OCI-LY7 (cell line): ENCODE data around the gene MCHR1. TPM values are rescaled to one million over a fixed set of nuclear protein-coding genes. Genes with fewer than 3 reads are reported as not detected.
A peak's percentile ranks its signal among the peaks of the same experiment; 100 is the strongest.

Source experiments
- BruUV-seq: library from RNA; stranded (reverse); fragments of 400-500 nt; replicated peaks from 2 replicates; lab custom pipeline; 2021; lab: Mats Ljungman, UMichigan
- CTCF ChIA-PET: fragments of 300-600 bp; sonication (Branson Sonifier 250); formaldehyde crosslinking; loops from one replicate; lab custom pipeline; 2022; ENCODE audit warnings: antibody characterized with exemption; ENCODE audit not compliant: unreplicated experiment; lab: Charles Lee
- POLR2A ChIA-PET: fragments of 300-600 bp; sonication (Branson Sonifier 250); formaldehyde crosslinking; loops from one replicate; lab custom pipeline; 2022; ENCODE audit warnings: antibody characterized with exemption; lab: Charles Lee
- DNase-seq: peaks from one replicate; pipeline ENCODE4 v3.0.0-alpha.2; 2015; ENCODE audit warnings: low spot score
- H2AFZ ChIP-seq: fragments of 200-600 bp; sonication (generic), shearing (Covaris generic); 2 replicates; pipeline ENCODE4 v1.6.1; 2014; ENCODE audit warnings: mild to moderate bottlenecking, antibody characterized with exemption, low read length, moderate library complexity
- H3K27ac ChIP-seq: fragments of 200-600 bp; sonication (generic); 2 replicates; pipeline ENCODE4 v1.5.1; 2014; ENCODE audit warnings: mixed run types, low read depth, mild to moderate bottlenecking, moderate library complexity, low read length, inconsistent platforms; ENCODE audit not compliant: poor library complexity, severe bottlenecking
- H3K36me3 ChIP-seq: fragments of 200-600 bp; sonication (generic); 2 replicates; pipeline ENCODE4 v1.6.1; 2014; ENCODE audit warnings: mild to moderate bottlenecking, antibody characterized with exemption, low read length, moderate library complexity, mixed read lengths; ENCODE audit not compliant: insufficient read depth
- H3K4me1 ChIP-seq: fragments of 200-600 bp; sonication (generic); 2 replicates; pipeline ENCODE4 v1.5.1; 2014; ENCODE audit warnings: mild to moderate bottlenecking, low read length; ENCODE audit not compliant: insufficient read depth, poor library complexity, severe bottlenecking
- H3K4me2 ChIP-seq: fragments of 200-600 bp; sonication (generic); 2 replicates; pipeline ENCODE4 v1.6.1; 2014; ENCODE audit warnings: mild to moderate bottlenecking, low read length
- H3K4me3 ChIP-seq: fragments of 200-600 bp; sonication (generic); 2 replicates; pipeline ENCODE4 v1.5.1; 2014; ENCODE audit warnings: mild to moderate bottlenecking, low read depth, low read length; ENCODE audit not compliant: poor library complexity, severe bottlenecking
- H3K79me2 ChIP-seq: fragments of 200-600 bp; sonication (generic); 2 replicates; pipeline ENCODE4 v1.6.1; 2016; ENCODE audit warnings: low read depth, mild to moderate bottlenecking, low read length, moderate library complexity, mixed read lengths; ENCODE audit not compliant: insufficient read depth
- H3K9me2 ChIP-seq: fragments of 200-600 bp; sonication (generic); 2 replicates; pipeline ENCODE4 v1.6.1; 2016; ENCODE audit warnings: mild to moderate bottlenecking, low read length, mixed read lengths; ENCODE audit not compliant: insufficient read depth
- H3K9me3 ChIP-seq: fragments of 200-600 bp; sonication (generic); 2 replicates; pipeline ENCODE4 v1.6.1; 2014; ENCODE audit warnings: mild to moderate bottlenecking, mixed run types, low read length, mixed read lengths
- H4K20me1 ChIP-seq: fragments of 200-600 bp; sonication (generic); 2 replicates; pipeline ENCODE4 v1.6.1; 2014; ENCODE audit warnings: mild to moderate bottlenecking, antibody characterized with exemption, low read length, moderate library complexity, mixed read lengths; ENCODE audit not compliant: insufficient read depth
- CTCF ChIP-seq: fragments of 200-600 bp; sonication (generic); conservative IDR thresholded peaks from 2 replicates; pipeline ENCODE4 v1.5.1; 2014; ENCODE audit warnings: mild to moderate bottlenecking, antibody characterized with exemption, low read length, moderate library complexity, mixed read lengths
- EZH2phosphoT487 ChIP-seq: fragments of 200-600 bp; sonication (generic); IDR thresholded peaks from 2 replicates; pipeline ENCODE4 v1.6.1; 2018; ENCODE audit warnings: low read depth, borderline replicate concordance, mild to moderate bottlenecking, mixed run types, antibody characterized with exemption, low read length, moderate library complexity, mixed read lengths
- intact Hi-C: fragments of 100-400 bp; cut with micrococcal nuclease; formaldehyde crosslinking; loops from one replicate; pipeline ENCODE4 v1.10.0; 2022; ENCODE audit not compliant: unreplicated experiment
- total RNA-seq, 2 experiments: library from RNA; depleted of rRNA in 1 of 2; stranded (reverse); fragments of >200 nt in 1 of 2; shearing (Covaris generic) in 1 of 2; gene quantifications; 2 replicates each; pipeline ENCODE4 v1.2.3, GENCODE V29; 2014 to 2022

The MCHR1 gene
- total RNA-seq, 2 experiments from 2014 or later, result not detected

DNA sequence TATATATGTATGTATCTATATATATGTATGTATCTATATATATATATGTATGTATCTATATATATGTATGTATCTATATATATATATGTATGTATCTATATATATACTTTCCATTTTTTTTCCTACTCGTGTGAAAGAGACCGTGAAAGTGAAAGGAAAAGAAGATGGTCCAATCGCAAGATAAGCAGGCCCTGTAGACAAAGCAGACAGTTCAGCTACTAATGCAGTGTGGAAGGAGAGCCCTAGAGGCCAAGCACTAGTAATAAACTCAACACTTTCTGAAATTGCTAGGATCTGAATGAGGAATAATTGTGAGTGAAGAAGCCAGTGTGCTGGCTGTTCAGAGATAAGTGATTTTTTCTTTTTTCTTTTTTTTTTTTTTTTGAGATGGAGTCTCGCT, 47.2 kb downstream of the MCHR1 start:
- POLR2A ChIA-PET, result interaction anchor here (0.6 to 0.7 kb wide), 2 partner anchors 158 to 209 kb away, joined by 5 read pairs; no protein-coding TSS in a partner anchor
- TF ChIP-seq EZH2phosphoT487, result no peak
- TF ChIP-seq CTCF, result no peak
- H3K79me2 ChIP-seq, result no peaks in the 10 kb centered on the region
- intact Hi-C loops, result no loop called here
- no peaks in the 10 kb centered on the region for H3K9me3 ChIP-seq
- H3K4me2 ChIP-seq, result no peak overlapping the region
- DNase-seq, result peak; percentile 55
- H3K27ac ChIP-seq, result no peak overlapping the region
- H3K9me2 ChIP-seq, result no peaks in the 10 kb centered on the region
- H3K36me3 ChIP-seq, result no peaks in the 10 kb centered on the region
- no peak overlapping the region for H3K4me3 ChIP-seq
- peaks cover 26% of the 10 kb centered on the region for H3K4me1 ChIP-seq
- H2AFZ ChIP-seq, result peak overlapping the region; percentile 58; the same call in 1 of the 2 replicates
- CTCF ChIA-PET, result no interaction called here
- BruUV-seq, result no TSS peak
- H4K20me1 ChIP-seq, result no peaks in the 10 kb centered on the region

GRCh38 chr22:40727070-40727963, 48.0 kb downstream of the MCHR1 start:
- CTCF ChIA-PET, result no interaction called here
- H3K27ac ChIP-seq, result no peak overlapping the region

More at GRCh38 chr22:40727070-40727963, 48.0 kb downstream of the MCHR1 start:
- Histone ChIP-seq H3K79me2 (no peaks in the 10 kb centered on the region), H3K4me2 (no peak overlapping the region), H3K9me3 (no peaks in the 10 kb centered on the region), H3K36me3 (no peaks in the 10 kb centered on the region), H2AFZ (peak overlapping the region; percentile 58), H4K20me1 (no peaks in the 10 kb centered on the region), H3K4me1 (peaks cover 31% of the 10 kb centered on the region), H3K4me3 (no peak overlapping the region), H3K9me2 (no peaks in the 10 kb centered on the region)
- TF ChIP-seq CTCF, result no peak
- TF ChIP-seq EZH2phosphoT487, result no peak
- intact Hi-C loops, result no loop called here
- no peak for DNase-seq
- no TSS peak for BruUV-seq
- POLR2A ChIA-PET, result interaction anchor here (0.7 kb wide), 2 partner anchors 114 to 210 kb away, joined by 5 to 6 read pairs; no protein-coding TSS in a partner anchor
